ENCODE results near the gene UBE2D3.

Gene UBE2D3

DNA sequence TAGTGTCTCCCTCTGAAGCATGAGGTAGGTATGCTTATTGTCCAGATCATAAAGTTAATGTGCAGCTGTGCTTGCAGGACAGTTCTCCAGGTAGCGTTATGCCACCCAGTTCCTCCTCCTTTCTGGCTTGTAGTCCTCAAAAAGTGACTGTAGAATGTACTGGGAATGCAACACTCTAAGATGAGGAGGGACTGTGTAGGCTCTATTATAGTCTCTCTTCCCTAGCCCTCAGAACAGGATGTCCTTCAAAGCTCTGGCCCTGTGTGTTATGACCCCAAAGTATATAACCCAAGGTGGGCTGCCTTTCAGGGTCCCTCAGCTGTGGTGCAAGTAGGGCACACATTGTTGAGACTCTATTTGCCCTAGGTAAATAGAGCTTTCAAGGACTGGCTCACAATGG is 45.8 kb downstream of the UBE2D3 start:
- H3K4me3 ChIP-seq = no peak overlapping the region
- TF ChIP-seq, protein P1, sequence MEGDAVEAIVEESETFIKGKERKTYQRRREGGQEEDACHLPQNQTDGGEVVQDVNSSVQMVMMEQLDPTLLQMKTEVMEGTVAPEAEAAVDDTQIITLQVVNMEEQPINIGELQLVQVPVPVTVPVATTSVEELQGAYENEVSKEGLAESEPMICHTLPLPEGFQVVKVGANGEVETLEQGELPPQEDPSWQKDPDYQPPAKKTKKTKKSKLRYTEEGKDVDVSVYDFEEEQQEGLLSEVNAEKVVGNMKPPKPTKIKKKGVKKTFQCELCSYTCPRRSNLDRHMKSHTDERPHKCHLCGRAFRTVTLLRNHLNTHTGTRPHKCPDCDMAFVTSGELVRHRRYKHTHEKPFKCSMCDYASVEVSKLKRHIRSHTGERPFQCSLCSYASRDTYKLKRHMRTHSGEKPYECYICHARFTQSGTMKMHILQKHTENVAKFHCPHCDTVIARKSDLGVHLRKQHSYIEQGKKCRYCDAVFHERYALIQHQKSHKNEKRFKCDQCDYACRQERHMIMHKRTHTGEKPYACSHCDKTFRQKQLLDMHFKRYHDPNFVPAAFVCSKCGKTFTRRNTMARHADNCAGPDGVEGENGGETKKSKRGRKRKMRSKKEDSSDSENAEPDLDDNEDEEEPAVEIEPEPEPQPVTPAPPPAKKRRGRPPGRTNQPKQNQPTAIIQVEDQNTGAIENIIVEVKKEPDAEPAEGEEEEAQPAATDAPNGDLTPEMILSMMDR (IDR thresholded peaks at IDR 0.05) = no peak
- peaks cover 0 to 3% (median 0%) of the 10 kb centered on the region in 3 donors for H3K36me3 ChIP-seq
- no peaks in the 10 kb centered on the region for H3K4me1 ChIP-seq
- no peak overlapping the region for H3K27ac ChIP-seq
- no peak for DNase-seq
- intact Hi-C loops (cut with DNase I; ENCODE audit: low total_unique reads) = no loop called here
- H3K9me3 ChIP-seq = no peaks in the 10 kb centered on the region
- H3K27me3 ChIP-seq = no peaks in the 10 kb centered on the region

DNA sequence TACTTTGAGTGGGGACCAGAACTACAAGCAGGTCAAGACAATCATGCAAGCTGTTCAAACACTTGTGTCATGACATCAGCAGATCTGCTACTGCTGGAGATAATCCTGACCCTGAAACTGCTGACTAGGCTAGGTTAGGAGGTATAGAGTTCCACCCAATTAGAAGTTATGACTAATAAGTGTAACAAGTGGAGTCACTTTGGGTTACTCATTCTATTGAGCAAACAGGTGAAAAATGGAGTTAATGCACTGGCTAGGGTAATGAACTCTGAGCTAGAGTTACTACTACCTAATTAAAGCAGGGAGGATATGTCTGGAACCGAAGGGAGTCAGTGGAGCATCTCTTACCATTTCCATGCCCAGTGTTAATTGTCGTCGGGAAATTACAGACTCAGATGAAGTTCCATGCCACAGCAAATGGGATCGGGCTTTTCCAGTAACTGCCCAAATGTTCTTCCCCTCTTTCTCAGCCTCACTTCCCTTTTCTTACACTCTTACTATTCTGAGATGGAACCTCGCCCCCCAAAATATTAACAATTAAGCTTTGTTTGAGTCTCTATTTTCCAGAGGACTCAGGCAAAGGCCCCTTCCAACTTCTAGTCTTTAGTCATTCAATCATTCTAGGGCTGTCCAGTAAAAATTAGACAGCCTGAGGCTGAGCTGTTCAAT is 46.7 kb downstream of the UBE2D3 start:
- no peaks in the 10 kb centered on the region for H3K9me3 ChIP-seq
- no peak overlapping the region for H3K27ac ChIP-seq
- intact Hi-C loops (cut with DNase I; ENCODE audit: low total_unique reads) = no loop called here
- H3K36me3 ChIP-seq = no peaks in the 10 kb centered on the region
- TF ChIP-seq, protein P1 (IDR thresholded peaks at IDR 0.05) = no peak
- H3K4me3 ChIP-seq = no peak overlapping the region
- DNase-seq = no peak
- no peaks in the 10 kb centered on the region for H3K4me1 ChIP-seq
- H3K27me3 ChIP-seq = no peaks in the 10 kb centered on the region

DNA sequence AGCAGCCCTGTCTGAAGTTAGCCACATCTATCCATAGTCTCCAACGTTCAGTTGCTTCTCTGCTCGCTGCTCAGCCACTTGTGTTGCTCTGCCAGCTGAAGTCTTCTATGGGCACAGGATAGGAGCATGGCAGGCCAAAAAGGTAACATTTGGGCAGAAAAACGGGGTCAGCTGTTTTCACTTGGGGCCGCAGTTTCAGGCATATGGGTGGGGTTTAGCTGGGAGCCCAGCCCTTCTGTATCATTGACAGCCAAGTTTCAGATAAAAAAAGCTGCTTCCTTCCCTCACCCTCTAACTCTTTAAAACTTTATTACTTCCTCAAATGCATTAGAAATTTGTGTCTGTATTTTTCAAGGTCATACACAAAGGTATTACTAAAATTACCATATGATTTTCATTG is 48.1 kb downstream of the UBE2D3 start:
- no peaks in the 10 kb centered on the region for H3K27me3 ChIP-seq
- intact Hi-C loops (cut with DNase I; ENCODE audit: low total_unique reads) = no loop called here
- H3K36me3 ChIP-seq = no peaks in the 10 kb centered on the region
- TF ChIP-seq, protein P1 (IDR thresholded peaks at IDR 0.05) = no peak
- H3K9me3 ChIP-seq = no peaks in the 10 kb centered on the region
- DNase-seq = no peak
- H3K4me1 ChIP-seq = no peaks in the 10 kb centered on the region
- H3K4me3 ChIP-seq = no peak overlapping the region
- no peak overlapping the region for H3K27ac ChIP-seq

DNA sequence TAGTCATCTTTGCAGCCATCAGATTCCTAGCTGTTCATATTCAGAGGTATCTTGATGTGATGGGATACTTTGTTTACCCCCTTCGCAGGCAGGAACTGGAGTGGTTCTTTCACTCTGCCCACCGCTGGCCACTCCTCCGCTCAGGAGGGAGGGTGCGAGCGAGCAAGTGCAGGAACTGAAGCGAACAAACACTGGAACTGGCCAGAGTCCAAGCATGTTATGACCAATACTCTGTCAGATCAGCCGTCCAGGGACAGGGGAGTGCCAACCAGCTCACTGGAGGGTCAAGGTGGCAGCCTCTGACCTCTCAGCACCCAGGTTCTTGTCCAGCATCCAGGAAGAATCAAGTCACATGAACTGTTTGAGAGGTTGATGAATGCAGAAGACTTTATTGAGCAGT is 48.6 kb downstream of the UBE2D3 start:
- TF ChIP-seq, protein P1 (IDR thresholded peaks at IDR 0.05) = no peak
- H3K4me1 ChIP-seq = no peaks in the 10 kb centered on the region
- intact Hi-C loops (cut with DNase I; ENCODE audit: low total_unique reads) = no loop called here
- DNase-seq = no peak
- H3K9me3 ChIP-seq = no peaks in the 10 kb centered on the region
- H3K27ac ChIP-seq = no peak overlapping the region
- H3K36me3 ChIP-seq = no peaks in the 10 kb centered on the region
- H3K4me3 ChIP-seq = no peak overlapping the region
- no peaks in the 10 kb centered on the region for H3K27me3 ChIP-seq

DNA sequence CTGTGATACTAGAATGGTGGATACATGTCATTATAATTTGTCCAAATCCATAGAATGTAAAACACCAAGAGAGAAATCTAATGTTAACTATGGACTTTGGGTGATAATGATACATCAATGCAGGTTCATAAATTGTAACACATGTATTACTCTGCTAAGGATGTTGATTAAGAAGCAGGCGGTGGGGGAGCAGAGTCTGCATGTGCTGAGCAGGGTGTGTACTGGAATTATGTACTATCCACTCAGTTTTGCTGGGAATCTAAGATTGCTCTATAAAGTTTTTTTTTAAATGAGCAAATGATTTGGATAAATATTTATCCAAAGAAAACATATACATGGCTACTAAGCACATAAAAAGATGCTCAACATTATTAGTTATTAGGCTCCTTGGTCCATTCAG is 51.5 kb downstream of the UBE2D3 start:
- TF ChIP-seq, protein P1 (IDR thresholded peaks at IDR 0.05) = no peak
- no peaks in the 10 kb centered on the region for H3K27me3 ChIP-seq
- no peaks in the 10 kb centered on the region for H3K36me3 ChIP-seq
- DNase-seq = no peak
- no peak overlapping the region for H3K27ac ChIP-seq
- H3K9me3 ChIP-seq = no peaks in the 10 kb centered on the region
- no peak overlapping the region for H3K4me3 ChIP-seq
- no peaks in the 10 kb centered on the region for H3K4me1 ChIP-seq
- intact Hi-C loops (cut with DNase I; ENCODE audit: low total_unique reads) = no loop called here

DNA sequence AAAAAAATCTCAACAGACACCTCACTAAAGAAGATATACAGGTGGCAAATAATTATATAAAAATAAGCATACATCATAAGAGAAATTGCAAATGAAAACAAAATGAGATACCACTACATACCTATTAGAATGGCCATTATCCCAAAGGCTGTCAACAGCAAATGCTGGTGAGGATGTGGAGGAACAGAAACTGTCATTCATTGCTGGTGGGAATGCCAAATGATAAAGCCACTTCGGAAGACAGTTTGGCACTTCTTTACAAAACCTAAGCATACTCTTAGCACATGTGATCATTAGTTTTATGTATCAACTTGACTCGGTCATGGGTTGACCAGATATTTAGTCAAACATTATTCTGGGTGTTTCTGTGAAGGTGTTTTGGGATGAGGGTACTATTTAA is 53.1 kb downstream of the UBE2D3 start:
- Histone ChIP-seq H3K4me3 (no peak overlapping the region), H3K36me3 (no peaks in the 10 kb centered on the region), H3K27ac (no peak overlapping the region), H3K27me3 (no peaks in the 10 kb centered on the region), H3K9me3 (no peaks in the 10 kb centered on the region), H3K4me1 (no peaks in the 10 kb centered on the region)
- intact Hi-C loops (cut with DNase I; ENCODE audit: low total_unique reads) = no loop called here
- DNase-seq = no peak
- TF ChIP-seq, protein P1 (IDR thresholded peaks at IDR 0.05) = no peak

Data from tibial artery (tissue), 4 donors.